CD8-positive, alpha-beta memory T cell (primary cell): ENCODE results near the gene TP63. TPM values are rescaled to one million over a fixed set of nuclear protein-coding genes. Genes with fewer than 3 reads are reported as not detected.

Experiments used
- CTCF ChIA-PET: fragments of 350-600 bp; sonication (Branson Sonifier 250); formaldehyde crosslinking; loops from one replicate; lab custom pipeline; 2021; ENCODE audit warnings: antibody characterized with exemption; lab: Charles Lee
- POLR2A ChIA-PET: fragments of 350-600 bp; sonication (Branson Sonifier 250); formaldehyde crosslinking; loops from one replicate; lab custom pipeline; 2021; ENCODE audit warnings: antibody characterized with exemption; lab: Charles Lee
- DNase-seq, 5 donors: peaks; one replicate each; pipeline versions ENCODE4 v3.0.0 to v3.0.0-alpha.2; 2020 to 2022; ENCODE audit warnings: mixed read lengths in 1 of 5
- H3K27ac ChIP-seq: one replicate; pipeline ENCODE4 v1.7.0; 2013; ENCODE audit warnings: low read depth, mild to moderate bottlenecking, low read length, moderate library complexity
- H3K27me3 ChIP-seq: 2 replicates; pipeline ENCODE4 v1.7.0; 2013; ENCODE audit warnings: low read length, mild to moderate bottlenecking; ENCODE audit not compliant: insufficient read depth, poor library complexity, severe bottlenecking
- H3K36me3 ChIP-seq: 2 replicates; pipeline ENCODE4 v1.7.0; 2013; ENCODE audit warnings: mild to moderate bottlenecking, low read length, moderate library complexity; ENCODE audit not compliant: insufficient read depth
- H3K4me1 ChIP-seq: 2 replicates; pipeline ENCODE4 v1.7.0; 2013; ENCODE audit warnings: mild to moderate bottlenecking, low read length, moderate library complexity; ENCODE audit not compliant: insufficient read depth
- H3K4me3 ChIP-seq: 2 replicates; pipeline ENCODE4 v1.7.0; 2013; ENCODE audit warnings: mild to moderate bottlenecking, low read length
- H3K9me3 ChIP-seq: 2 replicates; pipeline ENCODE4 v1.7.0; 2013; ENCODE audit warnings: mild to moderate bottlenecking, low read length
- H3K27ac Mint-ChIP-seq, 8 donors: one replicate each; pipeline ENCODE4 v1.8.0; 2020 to 2021; ENCODE audit warnings: mixed read lengths in 8 of 8, mild to moderate bottlenecking in 6 of 8, inconsistent platforms in 3 of 8, moderate library complexity in 3 of 8
- H3K27me3 Mint-ChIP-seq, 2 donors: one replicate each; pipeline ENCODE4 v1.8.0; 2020 to 2021; ENCODE audit warnings: mixed read lengths in 2 of 2, mild to moderate bottlenecking in 1 of 2, moderate library complexity in 1 of 2
- H3K36me3 Mint-ChIP-seq, 3 donors: one replicate each; pipeline ENCODE4 v1.8.0; 2020 to 2021; ENCODE audit warnings: mixed read lengths in 3 of 3, inconsistent platforms in 1 of 3, mild to moderate bottlenecking in 1 of 3
- H3K4me1 Mint-ChIP-seq, 3 donors: one replicate each; pipeline ENCODE4 v1.8.0; 2020 to 2021; ENCODE audit warnings: mixed read lengths in 3 of 3, inconsistent platforms in 1 of 3, mild to moderate bottlenecking in 1 of 3
- H3K4me3 Mint-ChIP-seq, 7 donors: one replicate each; pipeline ENCODE4 v1.8.0; 2020 to 2021; ENCODE audit warnings: mixed read lengths in 7 of 7, mild to moderate bottlenecking in 6 of 7, moderate library complexity in 4 of 7, inconsistent platforms in 2 of 7
- H3K9me3 Mint-ChIP-seq, 5 donors: one replicate each; pipeline ENCODE4 v1.8.0; 2020 to 2022; ENCODE audit warnings: mixed read lengths in 5 of 5, mild to moderate bottlenecking in 3 of 5, moderate library complexity in 2 of 5, inconsistent platforms in 1 of 5
- polyA plus RNA-seq: library from polyadenylated mRNA; unstranded; fragments of 300-500 nt; fragmentation: Illumina TruSeq; gene quantifications from one replicate; pipeline ENCODE4 v1.2.3, GENCODE V29; 2021
- total RNA-seq, 2 experiments: library from RNA; stranded (reverse); gene quantifications; one replicate each; pipeline ENCODE4 v1.2.3, GENCODE V29; 2021

The TP63 gene
- total and polyA plus RNA-seq, 3 experiments from 2014 or later = 0.13 to 0.82 (median 0.31) TPM

- CTCF ChIA-PET = no interaction called here
- Histone ChIP-seq H3K4me1 (no peaks in the 10 kb centered on the region), H3K27ac (no peak overlapping the region), H3K4me3 (no peak overlapping the region), H3K27me3 (no peaks in the 10 kb centered on the region), H3K9me3 (no peaks in the 10 kb centered on the region), H3K36me3 (no peaks in the 10 kb centered on the region)
- H3K9me3 Mint-ChIP-seq = no peaks in the 10 kb centered on the region
- no peak for DNase-seq
- POLR2A ChIA-PET = no interaction called here
- peaks cover 2 to 4% of the 10 kb centered on the region in 2 donors for H3K27me3 Mint-ChIP-seq
- H3K4me1 Mint-ChIP-seq = no peaks in the 10 kb centered on the region
- no peaks in the 10 kb centered on the region for H3K36me3 Mint-ChIP-seq
- no peak overlapping the region for H3K27ac Mint-ChIP-seq
- H3K4me3 Mint-ChIP-seq = no peak overlapping the region
These were observed 207.1 kb downstream of the TP63 start for GRCh38 chr3:189838291-189838690.

GRCh38 chr3:189839576-189839975, 208.4 kb downstream of the TP63 start:
- H3K36me3 ChIP-seq = no peaks in the 10 kb centered on the region
- ChIA-PET POLR2A (no interaction called here), CTCF (no interaction called here)
- no peaks in the 10 kb centered on the region for H3K9me3 Mint-ChIP-seq
- no peak overlapping the region for H3K4me3 Mint-ChIP-seq
- H3K4me1 Mint-ChIP-seq = no peaks in the 10 kb centered on the region
- no peaks in the 10 kb centered on the region for H3K27me3 ChIP-seq
- no peaks in the 10 kb centered on the region for H3K4me1 ChIP-seq
- no peaks in the 10 kb centered on the region for H3K36me3 Mint-ChIP-seq
- H3K27me3 Mint-ChIP-seq = peaks cover 2 to 4% of the 10 kb centered on the region in 2 donors
- no peak overlapping the region for H3K4me3 ChIP-seq
- DNase-seq = no peak
- no peak overlapping the region for H3K27ac Mint-ChIP-seq
- H3K27ac ChIP-seq = no peak overlapping the region
- H3K9me3 ChIP-seq = no peaks in the 10 kb centered on the region

- Mint-ChIP-seq H3K4me1 (no peaks in the 10 kb centered on the region), H3K9me3 (no peaks in the 10 kb centered on the region), H3K36me3 (no peaks in the 10 kb centered on the region), H3K27ac (peak overlapping the region in 1 of 8 donors; percentile 43), H3K27me3 (peaks cover 2% of the 10 kb centered on the region in 2 donors), H3K4me3 (no peak overlapping the region)
- Histone ChIP-seq H3K4me1 (no peaks in the 10 kb centered on the region), H3K9me3 (no peaks in the 10 kb centered on the region), H3K27ac (no peak overlapping the region), H3K36me3 (no peaks in the 10 kb centered on the region), H3K4me3 (no peak overlapping the region), H3K27me3 (no peaks in the 10 kb centered on the region)
- POLR2A ChIA-PET = no interaction called here
- CTCF ChIA-PET = no interaction called here
- DNase-seq = no peak
These were observed 210.4 kb downstream of the TP63 start for GRCh38 chr3:189841473-189842205.

DNA sequence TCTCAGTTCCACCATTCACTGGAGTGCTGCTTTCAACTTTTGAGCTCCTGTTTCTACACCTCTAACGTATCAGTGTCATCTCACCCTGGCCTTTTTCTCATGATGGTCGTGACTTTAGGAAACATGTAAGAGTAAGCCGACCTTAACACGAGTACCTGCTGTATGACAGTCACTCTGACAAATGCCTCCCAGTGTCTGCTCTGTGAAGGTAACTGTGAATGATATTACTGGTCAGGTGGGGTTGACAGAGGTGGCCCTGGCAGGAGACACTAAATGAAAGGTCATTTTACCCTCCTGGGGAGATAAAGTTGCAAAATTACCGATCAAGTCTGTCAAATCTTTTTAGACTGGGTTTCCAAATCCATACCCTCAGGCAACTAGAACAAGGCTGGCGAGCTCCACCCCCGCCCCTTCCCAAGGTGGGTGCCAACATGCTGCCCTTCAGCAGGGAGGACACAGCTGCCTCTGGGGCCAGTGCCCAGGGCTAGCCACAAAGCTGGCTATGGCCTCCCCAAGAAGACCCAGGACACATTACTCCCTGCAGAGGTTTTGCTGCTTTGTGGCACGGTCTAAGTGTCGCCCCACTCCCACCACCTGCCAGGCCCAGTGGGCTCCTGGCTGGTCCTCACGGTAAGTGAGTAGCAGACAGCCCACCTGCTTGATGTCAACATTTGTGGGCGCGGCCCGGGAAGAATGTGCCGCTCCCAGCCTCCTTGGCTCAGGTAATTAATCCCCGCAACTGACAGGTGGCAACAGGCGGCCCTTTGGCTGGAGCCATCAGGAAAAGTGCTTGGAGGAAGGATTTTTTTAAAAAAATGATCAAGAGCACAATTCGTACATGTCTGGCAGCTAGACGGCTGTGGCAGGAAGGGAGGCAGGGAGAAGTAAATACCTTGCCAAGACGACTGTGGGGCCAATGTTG, 211.8 kb downstream of the TP63 start:
- Histone ChIP-seq H3K36me3 (no peaks in the 10 kb centered on the region), H3K4me3 (no peak overlapping the region), H3K27ac (no peak overlapping the region), H3K4me1 (no peaks in the 10 kb centered on the region), H3K9me3 (no peaks in the 10 kb centered on the region), H3K27me3 (no peaks in the 10 kb centered on the region)
- ChIA-PET CTCF (no interaction called here), POLR2A (no interaction called here)
- no peak for DNase-seq
- Mint-ChIP-seq H3K9me3 (no peaks in the 10 kb centered on the region), H3K4me3 (no peak overlapping the region), H3K27ac (no peak overlapping the region), H3K27me3 (peaks cover 2% of the 10 kb centered on the region in 2 donors), H3K36me3 (no peaks in the 10 kb centered on the region), H3K4me1 (no peaks in the 10 kb centered on the region)

GRCh38 chr3:189845069-189845468, 213.9 kb downstream of the TP63 start:
- POLR2A ChIA-PET = no interaction called here
- H3K27ac ChIP-seq = no peak overlapping the region
- H3K36me3 Mint-ChIP-seq = no peaks in the 10 kb centered on the region
- no peaks in the 10 kb centered on the region for H3K36me3 ChIP-seq
- no peaks in the 10 kb centered on the region for H3K27me3 ChIP-seq
- H3K4me3 Mint-ChIP-seq = no peak overlapping the region
- no peak for DNase-seq
- H3K27me3 Mint-ChIP-seq = peaks cover 0 to 2% of the 10 kb centered on the region in 2 donors
- H3K4me3 ChIP-seq = no peak overlapping the region
- no peaks in the 10 kb centered on the region for H3K9me3 ChIP-seq
- H3K9me3 Mint-ChIP-seq = no peaks in the 10 kb centered on the region
- no peaks in the 10 kb centered on the region for H3K4me1 ChIP-seq
- CTCF ChIA-PET = no interaction called here
- no peak overlapping the region for H3K27ac Mint-ChIP-seq
- H3K4me1 Mint-ChIP-seq = no peaks in the 10 kb centered on the region

GRCh38 chr3:189848395-189849040, 217.3 kb downstream of the TP63 start:
- H3K9me3 Mint-ChIP-seq = no peaks in the 10 kb centered on the region

GRCh38 chr3:189849262-189849661, 218.1 kb downstream of the TP63 start:
- no peaks in the 10 kb centered on the region for H3K4me1 ChIP-seq
- Mint-ChIP-seq H3K27ac (no peak overlapping the region), H3K27me3 (no peaks in the 10 kb centered on the region), H3K4me3 (no peak overlapping the region), H3K4me1 (no peaks in the 10 kb centered on the region), H3K36me3 (no peaks in the 10 kb centered on the region), H3K9me3 (no peaks in the 10 kb centered on the region)
- POLR2A ChIA-PET = no interaction called here
- CTCF ChIA-PET = no interaction called here
- H3K36me3 ChIP-seq = no peaks in the 10 kb centered on the region
- H3K4me3 ChIP-seq = no peak overlapping the region
- H3K27me3 ChIP-seq = no peaks in the 10 kb centered on the region
- no peaks in the 10 kb centered on the region for H3K9me3 ChIP-seq
- no peak overlapping the region for H3K27ac ChIP-seq
- no peak for DNase-seq

More at GRCh38 chr3:189848395-189849040, 217.3 kb downstream of the TP63 start:
- H3K27me3 Mint-ChIP-seq = no peaks in the 10 kb centered on the region
- no peak overlapping the region for H3K27ac Mint-ChIP-seq
- H3K4me1 Mint-ChIP-seq = no peaks in the 10 kb centered on the region
- POLR2A ChIA-PET = no interaction called here
- no peak for DNase-seq
- H3K4me3 Mint-ChIP-seq = no peak overlapping the region
- CTCF ChIA-PET = no interaction called here
- no peak overlapping the region for H3K27ac ChIP-seq
- H3K9me3 ChIP-seq = no peaks in the 10 kb centered on the region
- H3K4me3 ChIP-seq = no peak overlapping the region
- H3K27me3 ChIP-seq = no peaks in the 10 kb centered on the region
- no peaks in the 10 kb centered on the region for H3K4me1 ChIP-seq
- no peaks in the 10 kb centered on the region for H3K36me3 ChIP-seq
- H3K36me3 Mint-ChIP-seq = no peaks in the 10 kb centered on the region

GRCh38 chr3:189851682-189852081, 220.5 kb downstream of the TP63 start:
- POLR2A ChIA-PET = no interaction called here
- Mint-ChIP-seq H3K4me3 (no peak overlapping the region), H3K9me3 (no peaks in the 10 kb centered on the region)

More at GRCh38 chr3:189851682-189852081, 220.5 kb downstream of the TP63 start:
- no peaks in the 10 kb centered on the region for H3K27me3 ChIP-seq
- CTCF ChIA-PET = no interaction called here
- H3K9me3 ChIP-seq = no peaks in the 10 kb centered on the region
- H3K4me1 Mint-ChIP-seq = no peaks in the 10 kb centered on the region
- H3K27me3 Mint-ChIP-seq = no peaks in the 10 kb centered on the region
- no peak for DNase-seq
- no peaks in the 10 kb centered on the region for H3K36me3 Mint-ChIP-seq
- H3K4me3 ChIP-seq = no peak overlapping the region
- no peaks in the 10 kb centered on the region for H3K36me3 ChIP-seq
- H3K4me1 ChIP-seq = no peaks in the 10 kb centered on the region
- no peak overlapping the region for H3K27ac ChIP-seq
- no peak overlapping the region for H3K27ac Mint-ChIP-seq
